Transverse colon (tissue), 4 donors: ENCODE data around the gene CYTH4.

Experiments
- CTCF ChIP-seq, 5 experiments: fragments of 200-600 bp in 3 of 5; fragments of 450-650 bp in 2 of 5; sonication (generic) in 3 of 5; IDR thresholded peaks; 1 replicate in 2 of 5; 2 replicates in 3 of 5; pipeline ENCODE4 v1.5.1; 2016 to 2017; ENCODE audit warnings: antibody characterized with exemption in 5 of 5, inconsistent platforms in 3 of 5, mild to moderate bottlenecking in 2 of 5, moderate library complexity in 1 of 5
- EP300 ChIP-seq: sonication (generic); formaldehyde crosslinking; IDR thresholded peaks from one replicate; pipeline ENCODE4 v1.6.1; 2017; ENCODE audit warnings: antibody characterized with exemption, low read depth
- POLR2A ChIP-seq: fragments of 450-650 bp; IDR thresholded peaks from one replicate; pipeline ENCODE4 v1.6.1; 2016; ENCODE audit warnings: antibody characterized with exemption, mild to moderate bottlenecking, moderate library complexity
- POLR2AphosphoS5 ChIP-seq, 3 donors: sonication (generic); formaldehyde crosslinking; IDR thresholded peaks; one replicate each; pipeline ENCODE4 v1.6.1; 2016; ENCODE audit warnings: antibody characterized with exemption in 3 of 3

- TF ChIP-seq CTCF (IDR thresholded peaks at IDR 0.05), result no peak
- TF ChIP-seq POLR2A, result no peak
- no peak for TF ChIP-seq EP300
- TF ChIP-seq POLR2AphosphoS5 (IDR thresholded peaks at IDR 0.05), result no peak
Observed at GRCh38 chr22:37275622-37276021, 6.7 kb upstream of the CYTH4 start.
